Vagina (tissue), 2 donors: ENCODE data around the gene CCR7. TPM values are rescaled to one million over a fixed set of nuclear protein-coding genes. Genes with fewer than 3 reads are reported as not detected.

Experiments
- DNase-seq, 2 donors: peaks; one replicate each; pipeline ENCODE4 v3.0.0-alpha.2; 2017; ENCODE audit errors: extremely low spot score in 2 of 2
- H3K27ac ChIP-seq: fragments of 200-600 bp; sonication (generic); one replicate; pipeline ENCODE4 v1.5.1; 2019
- H3K27me3 ChIP-seq: fragments of 200-600 bp; sonication (generic); one replicate; pipeline ENCODE4 v1.5.1; 2019
- H3K36me3 ChIP-seq, 2 donors: fragments of 200-600 bp; sonication (generic); one replicate each; pipeline ENCODE4 v1.5.1; 2017 to 2019
- H3K4me1 ChIP-seq: fragments of 200-600 bp; sonication (generic); one replicate; pipeline ENCODE4 v1.5.1; 2019
- H3K4me3 ChIP-seq, 2 donors: fragments of 200-600 bp; sonication (generic); 1 replicate in 1 of 2; 2 replicates in 1 of 2; pipeline ENCODE4 v1.5.1; 2016 to 2019
- H3K9me3 ChIP-seq: fragments of 200-600 bp; sonication (generic); one replicate; pipeline ENCODE4 v1.5.1; 2019
- POLR2A ChIP-seq, 2 donors: fragments of 450-650 bp; IDR thresholded peaks; one replicate each; pipeline ENCODE4 v1.6.1; 2017; ENCODE audit warnings: antibody characterized with exemption in 2 of 2, mild to moderate bottlenecking in 2 of 2, moderate library complexity in 2 of 2
- POLR2AphosphoS5 ChIP-seq, 2 donors: sonication (generic); formaldehyde crosslinking; IDR thresholded peaks; one replicate each; pipeline ENCODE4 v1.9.0; 2017; ENCODE audit warnings: antibody characterized with exemption in 2 of 2, mild to moderate bottlenecking in 2 of 2, low read depth in 1 of 2; ENCODE audit not compliant: insufficient read depth in 1 of 2
- intact Hi-C: fragments of 100-400 bp; cut with DNase I; formaldehyde crosslinking; loops from one replicate; pipeline ENCODE4 v1.15.1; 2023
- total RNA-seq: library from RNA; depleted of rRNA; stranded (reverse); fragments of >200 nt; gene quantifications from one replicate; pipeline ENCODE4 v1.2.3, GENCODE V29; 2016
- TF ChIP-seq, protein P1 (sequence below), 3 experiments: fragments of 450-650 bp in 2 of 3; fragments of 200-600 bp in 1 of 3; sonication (generic) in 1 of 3; IDR thresholded peaks; one replicate each; pipeline ENCODE4 v1.5.1; 2017 to 2019; ENCODE audit warnings: antibody characterized with exemption in 3 of 3, mild to moderate bottlenecking in 2 of 3, moderate library complexity in 2 of 3

CCR7 gene
- total RNA-seq, 1 donor from 2014 or later: not detected

DNA sequence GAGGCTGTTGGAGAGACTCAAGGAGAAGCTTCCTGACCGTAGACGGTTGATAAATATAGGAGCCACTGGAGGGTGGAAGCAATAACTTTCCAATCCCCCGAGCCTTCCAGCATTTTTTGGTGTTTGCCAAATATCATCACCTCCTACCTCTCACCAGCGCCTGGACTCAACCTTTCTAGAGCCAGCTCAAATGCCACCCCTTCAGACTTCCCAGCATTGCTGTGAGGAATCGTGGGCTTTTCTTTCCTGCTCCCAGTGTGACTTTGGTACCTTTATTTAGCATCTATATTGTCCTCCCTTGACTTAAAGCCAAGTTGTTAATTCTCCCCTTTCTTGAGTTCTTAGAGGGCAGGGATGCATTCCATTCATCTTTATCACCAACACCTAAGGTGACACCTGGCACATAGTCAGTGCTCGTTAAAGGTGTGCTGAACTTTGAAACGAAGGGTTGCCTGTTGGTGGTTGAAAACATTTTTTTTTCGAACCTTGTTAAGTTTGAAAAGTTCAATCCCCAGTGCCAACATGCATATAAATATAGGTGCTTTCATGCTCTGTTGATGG, 35.3 kb upstream of the CCR7 start:
- no peak overlapping the region for H3K4me3 ChIP-seq
- H3K27me3 ChIP-seq: no peaks in the 10 kb centered on the region
- TF ChIP-seq, protein P1, sequence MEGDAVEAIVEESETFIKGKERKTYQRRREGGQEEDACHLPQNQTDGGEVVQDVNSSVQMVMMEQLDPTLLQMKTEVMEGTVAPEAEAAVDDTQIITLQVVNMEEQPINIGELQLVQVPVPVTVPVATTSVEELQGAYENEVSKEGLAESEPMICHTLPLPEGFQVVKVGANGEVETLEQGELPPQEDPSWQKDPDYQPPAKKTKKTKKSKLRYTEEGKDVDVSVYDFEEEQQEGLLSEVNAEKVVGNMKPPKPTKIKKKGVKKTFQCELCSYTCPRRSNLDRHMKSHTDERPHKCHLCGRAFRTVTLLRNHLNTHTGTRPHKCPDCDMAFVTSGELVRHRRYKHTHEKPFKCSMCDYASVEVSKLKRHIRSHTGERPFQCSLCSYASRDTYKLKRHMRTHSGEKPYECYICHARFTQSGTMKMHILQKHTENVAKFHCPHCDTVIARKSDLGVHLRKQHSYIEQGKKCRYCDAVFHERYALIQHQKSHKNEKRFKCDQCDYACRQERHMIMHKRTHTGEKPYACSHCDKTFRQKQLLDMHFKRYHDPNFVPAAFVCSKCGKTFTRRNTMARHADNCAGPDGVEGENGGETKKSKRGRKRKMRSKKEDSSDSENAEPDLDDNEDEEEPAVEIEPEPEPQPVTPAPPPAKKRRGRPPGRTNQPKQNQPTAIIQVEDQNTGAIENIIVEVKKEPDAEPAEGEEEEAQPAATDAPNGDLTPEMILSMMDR (IDR thresholded peaks at IDR 0.05): no peak
- no peak for TF ChIP-seq POLR2A (IDR thresholded peaks at IDR 0.05)
- TF ChIP-seq POLR2AphosphoS5 (IDR thresholded peaks at IDR 0.05; ENCODE audit: insufficient read depth in 1 of 2, low read depth in 1 of 2): no peak
- no peak overlapping the region for H3K27ac ChIP-seq
- intact Hi-C loops: no loop called here
- no peaks in the 10 kb centered on the region for H3K4me1 ChIP-seq
- H3K36me3 ChIP-seq: no peaks in the 10 kb centered on the region
- H3K9me3 ChIP-seq: no peaks in the 10 kb centered on the region
- DNase-seq: peak; percentile 40 to 62

DNA sequence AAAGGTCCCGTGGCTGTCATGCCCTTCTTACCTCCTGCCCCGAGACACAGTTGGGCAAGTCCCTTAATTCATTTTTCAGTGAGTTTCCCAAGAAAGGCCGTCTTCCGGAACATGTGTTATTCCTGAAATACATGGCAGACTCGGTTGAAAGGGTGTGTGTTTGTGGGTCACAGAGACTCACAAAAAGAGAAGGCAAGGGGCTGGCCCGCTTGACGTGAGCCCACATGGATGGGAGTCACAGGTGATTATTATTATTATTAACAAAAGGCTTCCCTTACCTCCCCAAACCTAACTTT, 34.1 kb upstream of the CCR7 start:
- no peak overlapping the region for H3K4me3 ChIP-seq
- peak in 1 of 2 donors; percentile 78 for DNase-seq
- TF ChIP-seq, protein P1 (IDR thresholded peaks at IDR 0.05): no peak
- no peak for TF ChIP-seq POLR2AphosphoS5 (IDR thresholded peaks at IDR 0.05; ENCODE audit: insufficient read depth in 1 of 2, low read depth in 1 of 2)
- no peak for TF ChIP-seq POLR2A (IDR thresholded peaks at IDR 0.05)
- H3K27ac ChIP-seq: peak overlapping the region; percentile 31
- no peaks in the 10 kb centered on the region for H3K9me3 ChIP-seq
- intact Hi-C loops: no loop called here
- no peaks in the 10 kb centered on the region for H3K27me3 ChIP-seq
- no peaks in the 10 kb centered on the region for H3K36me3 ChIP-seq
- no peaks in the 10 kb centered on the region for H3K4me1 ChIP-seq

DNA sequence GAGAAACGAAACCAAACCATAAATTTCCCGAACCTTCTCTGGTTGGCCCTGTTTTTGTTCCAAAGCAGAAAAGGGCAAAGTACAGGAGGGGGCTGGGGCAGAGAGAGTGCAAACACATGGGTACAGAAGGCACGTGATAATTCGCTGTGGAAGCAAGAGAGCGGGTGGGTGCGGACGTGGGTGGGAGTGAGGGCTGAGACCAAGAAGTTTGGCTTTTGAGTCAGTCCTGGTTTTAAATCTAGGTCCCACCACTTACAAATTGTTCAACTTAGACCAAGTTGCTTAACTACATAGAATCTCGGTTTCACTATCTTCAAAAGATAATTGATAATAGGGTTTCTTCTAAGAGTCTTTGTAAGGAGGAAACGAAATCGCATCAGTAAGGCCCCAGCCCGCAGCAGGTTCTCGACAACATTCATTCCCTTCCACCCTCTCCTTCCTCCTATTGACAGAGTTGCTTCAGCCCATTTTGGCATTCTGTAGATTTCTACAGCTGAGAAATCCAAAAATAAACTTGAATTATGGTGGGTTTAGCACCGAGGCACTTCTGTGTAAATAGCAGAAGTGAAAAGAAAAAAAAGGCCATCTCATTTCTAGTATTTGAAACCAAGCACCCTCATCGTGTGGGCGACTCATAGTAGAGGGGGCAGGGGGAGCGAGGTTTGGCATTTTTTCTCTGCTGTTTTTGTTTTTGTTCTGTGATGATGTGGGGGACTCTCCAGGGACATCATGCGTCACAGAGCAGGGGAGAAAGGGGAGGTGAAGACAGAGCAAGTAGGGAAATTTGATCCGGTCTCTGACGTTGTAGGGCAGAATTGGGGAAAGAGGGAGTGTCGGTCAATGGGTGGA, 33.6 kb upstream of the CCR7 start:
- no peaks in the 10 kb centered on the region for H3K27me3 ChIP-seq
- no peaks in the 10 kb centered on the region for H3K9me3 ChIP-seq
- no peaks in the 10 kb centered on the region for H3K4me1 ChIP-seq
- H3K4me3 ChIP-seq: no peak overlapping the region
- intact Hi-C loops: no loop called here
- no peaks in the 10 kb centered on the region for H3K36me3 ChIP-seq
- TF ChIP-seq POLR2A (IDR thresholded peaks at IDR 0.05): no peak
- TF ChIP-seq POLR2AphosphoS5 (IDR thresholded peaks at IDR 0.05; ENCODE audit: insufficient read depth in 1 of 2, low read depth in 1 of 2): no peak
- TF ChIP-seq, protein P1 (IDR thresholded peaks at IDR 0.05): no peak
- peak; percentile 65 to 70 for DNase-seq
- H3K27ac ChIP-seq: peak overlapping the region; percentile 31

DNA sequence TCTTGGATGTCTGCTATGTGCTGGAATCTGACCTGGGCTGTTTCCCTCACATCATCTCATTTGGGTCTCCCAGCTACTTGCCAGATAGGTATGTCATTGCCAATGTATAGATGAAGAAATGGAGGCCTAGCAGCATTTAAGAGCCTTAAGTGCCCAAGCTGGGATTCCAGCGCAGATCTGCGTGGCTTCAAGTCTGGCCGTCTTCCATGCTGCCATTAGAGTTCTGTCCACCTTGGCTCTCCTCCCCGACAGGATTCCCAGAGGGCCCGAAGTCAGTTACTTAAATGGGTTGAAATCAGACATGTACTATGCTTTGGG, 33.0 kb upstream of the CCR7 start:
- peak in 1 of 2 donors; percentile 49 for DNase-seq
- Histone ChIP-seq H3K4me3 (no peak overlapping the region), H3K27ac (peak overlapping the region; percentile 22), H3K4me1 (no peaks in the 10 kb centered on the region), H3K9me3 (no peaks in the 10 kb centered on the region), H3K36me3 (no peaks in the 10 kb centered on the region), H3K27me3 (no peaks in the 10 kb centered on the region)
- TF ChIP-seq POLR2A (IDR thresholded peaks at IDR 0.05): no peak
- TF ChIP-seq, protein P1 (IDR thresholded peaks at IDR 0.05): no peak
- no peak for TF ChIP-seq POLR2AphosphoS5 (IDR thresholded peaks at IDR 0.05; ENCODE audit: insufficient read depth in 1 of 2, low read depth in 1 of 2)
- intact Hi-C loops: no loop called here
